A673 (cell line): ENCODE measurements around the gene DHDDS. TPM values are rescaled to one million over a fixed set of nuclear protein-coding genes. Genes with fewer than 3 reads are reported as not detected.

Source experiments
- BruUV-seq: library from RNA; stranded (reverse); fragments of 400-500 nt; replicated peaks from 2 replicates; lab custom pipeline; 2021; lab: Mats Ljungman, UMichigan
- CTCF ChIA-PET: fragments of 300-600 bp; sonication (Branson Sonifier 250); formaldehyde crosslinking; loops from one replicate; lab custom pipeline; 2022; ENCODE audit warnings: antibody characterized with exemption; lab: Charles Lee
- POLR2A ChIA-PET: fragments of 300-600 bp; sonication (Branson Sonifier 250); formaldehyde crosslinking; loops from one replicate; lab custom pipeline; 2022; ENCODE audit warnings: antibody characterized with exemption; ENCODE audit not compliant: low non-redundant PET; lab: Charles Lee
- DNase-seq: peaks from one replicate; pipeline ENCODE4 v3.0.0-alpha.2; 2015; ENCODE audit warnings: low spot score
- H3K27ac ChIP-seq: fragments of 200-600 bp; sonication (generic); 2 replicates; pipeline ENCODE4 v1.5.1; 2016; ENCODE audit warnings: mixed run types, low read depth, mild to moderate bottlenecking, mixed read lengths, antibody characterized with exemption, low read length; ENCODE audit not compliant: poor library complexity, severe bottlenecking
- H3K27me3 ChIP-seq: fragments of 200-600 bp; sonication (generic); replicated peaks from 2 replicates; pipeline ENCODE4 v1.6.1; 2017; ENCODE audit warnings: mixed run types, low read depth, mild to moderate bottlenecking, mixed read lengths, antibody characterized with exemption, low read length; ENCODE audit not compliant: insufficient read depth, poor library complexity
- H3K36me3 ChIP-seq: fragments of 200-600 bp; sonication (generic); 2 replicates; pipeline ENCODE4 v1.6.1; 2016; ENCODE audit warnings: mixed run types, mild to moderate bottlenecking, mixed read lengths, antibody characterized with exemption, low read length; ENCODE audit not compliant: insufficient read depth, poor library complexity, severe bottlenecking
- H3K4me1 ChIP-seq: fragments of 200-600 bp; sonication (generic); 2 replicates; pipeline ENCODE4 v1.6.1; 2017; ENCODE audit warnings: mixed run types, mild to moderate bottlenecking, mixed read lengths, antibody characterized with exemption, low read length; ENCODE audit not compliant: insufficient read depth, poor library complexity, severe bottlenecking
- H3K4me3 ChIP-seq: fragments of 200-600 bp; sonication (generic); 2 replicates; pipeline ENCODE4 v1.5.1; 2016; ENCODE audit warnings: low read depth, mixed run types, mild to moderate bottlenecking, mixed read lengths, low read length; ENCODE audit not compliant: poor library complexity, severe bottlenecking
- H3K9me3 ChIP-seq: fragments of 200-600 bp; sonication (generic); 2 replicates; pipeline ENCODE4 v1.6.1; 2016; ENCODE audit warnings: mixed run types, low read depth, mild to moderate bottlenecking, mixed read lengths, antibody characterized with exemption, low read length; ENCODE audit not compliant: poor library complexity, severe bottlenecking
- EZH2 ChIP-seq: fragments of 200-600 bp; sonication (generic); IDR thresholded peaks from 2 replicates; pipeline ENCODE4 v1.6.1; 2017; ENCODE audit warnings: borderline replicate concordance, low read depth, mild to moderate bottlenecking, mixed read lengths, antibody characterized with exemption, low read length; ENCODE audit not compliant: poor library complexity, severe bottlenecking
- intact Hi-C: fragments of 100-400 bp; cut with micrococcal nuclease; formaldehyde crosslinking; loops from one replicate; pipeline ENCODE4 v1.10.0; 2022; ENCODE audit not compliant: unreplicated experiment
- total RNA-seq: library from RNA; stranded (reverse); gene quantifications from 2 replicates; pipeline ENCODE4 v1.2.3, GENCODE V29; 2021
- TF ChIP-seq, protein P1 (sequence below): fragments of 300-800, 200-600 bp; sonication (generic); conservative IDR thresholded peaks from 2 replicates; pipeline ENCODE4 v1.5.1; 2017; ENCODE audit warnings: low read depth, mild to moderate bottlenecking, antibody characterized with exemption, low read length, moderate library complexity, mixed read lengths

DHDDS gene
- total RNA-seq, 1 experiment from 2014 or later: 50.7 TPM

DNA sequence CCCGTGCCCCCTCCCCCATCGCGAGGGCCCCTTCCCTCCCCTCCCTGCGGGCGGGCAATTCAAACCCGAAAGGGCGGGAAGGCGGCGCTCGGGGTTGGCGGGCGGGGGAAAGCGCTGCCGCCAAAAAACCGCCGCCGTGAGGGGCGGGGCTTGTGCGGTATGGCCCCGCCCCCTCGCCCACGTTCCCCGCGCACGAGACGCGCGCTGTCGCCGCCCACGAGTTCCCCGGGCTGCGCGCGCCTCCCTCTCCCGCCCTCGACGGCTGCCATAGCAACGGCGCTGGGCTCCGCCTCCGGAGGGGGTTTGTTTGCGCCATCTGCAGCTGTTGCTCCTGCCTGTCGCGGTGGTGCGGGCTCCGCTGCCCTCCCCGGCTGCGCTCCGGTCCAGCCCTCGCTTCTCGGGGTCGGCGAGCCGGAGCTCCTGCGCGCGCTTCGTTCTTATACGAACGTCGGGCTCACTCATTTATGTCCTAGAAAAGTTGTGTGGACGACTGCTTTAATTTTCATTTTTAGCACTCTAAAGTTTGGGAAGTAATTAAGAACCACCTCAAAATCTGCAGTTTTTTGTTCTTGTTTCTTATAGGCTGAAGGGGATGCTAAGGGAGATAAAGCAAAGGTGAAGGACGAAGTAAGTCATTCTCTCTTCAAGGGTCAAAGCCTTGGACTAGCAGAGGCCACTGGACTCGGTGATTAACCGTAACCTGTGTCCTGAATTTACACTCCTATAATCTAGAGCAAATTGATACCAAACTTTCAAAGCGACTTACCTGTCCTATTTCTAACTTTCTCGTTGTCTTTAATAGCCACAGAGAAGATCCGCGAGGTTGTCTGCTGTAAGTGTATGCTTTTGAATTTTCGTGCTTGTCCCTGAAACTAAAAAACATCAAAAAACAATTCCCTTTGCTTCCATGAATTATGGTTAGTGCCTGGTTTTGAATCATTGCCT, 41.1 kb downstream of the DHDDS start:
- BruUV-seq: TSS peak; percentile 47
- Histone ChIP-seq H3K27me3 (no peaks in the 10 kb centered on the region), H3K9me3 (no peaks in the 10 kb centered on the region), H3K27ac (peak overlapping the region; percentile 100), H3K4me1 (peaks cover 45% of the 10 kb centered on the region), H3K36me3 (peaks cover 45% of the 10 kb centered on the region), H3K4me3 (peak overlapping the region; percentile 74)
- POLR2A ChIA-PET: no interaction called here
- TF ChIP-seq, protein P1, sequence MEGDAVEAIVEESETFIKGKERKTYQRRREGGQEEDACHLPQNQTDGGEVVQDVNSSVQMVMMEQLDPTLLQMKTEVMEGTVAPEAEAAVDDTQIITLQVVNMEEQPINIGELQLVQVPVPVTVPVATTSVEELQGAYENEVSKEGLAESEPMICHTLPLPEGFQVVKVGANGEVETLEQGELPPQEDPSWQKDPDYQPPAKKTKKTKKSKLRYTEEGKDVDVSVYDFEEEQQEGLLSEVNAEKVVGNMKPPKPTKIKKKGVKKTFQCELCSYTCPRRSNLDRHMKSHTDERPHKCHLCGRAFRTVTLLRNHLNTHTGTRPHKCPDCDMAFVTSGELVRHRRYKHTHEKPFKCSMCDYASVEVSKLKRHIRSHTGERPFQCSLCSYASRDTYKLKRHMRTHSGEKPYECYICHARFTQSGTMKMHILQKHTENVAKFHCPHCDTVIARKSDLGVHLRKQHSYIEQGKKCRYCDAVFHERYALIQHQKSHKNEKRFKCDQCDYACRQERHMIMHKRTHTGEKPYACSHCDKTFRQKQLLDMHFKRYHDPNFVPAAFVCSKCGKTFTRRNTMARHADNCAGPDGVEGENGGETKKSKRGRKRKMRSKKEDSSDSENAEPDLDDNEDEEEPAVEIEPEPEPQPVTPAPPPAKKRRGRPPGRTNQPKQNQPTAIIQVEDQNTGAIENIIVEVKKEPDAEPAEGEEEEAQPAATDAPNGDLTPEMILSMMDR: no peak
- no peak for TF ChIP-seq EZH2
- intact Hi-C loops: no loop called here
- peak; percentile 93 for DNase-seq
- CTCF ChIA-PET: no interaction called here

DNA sequence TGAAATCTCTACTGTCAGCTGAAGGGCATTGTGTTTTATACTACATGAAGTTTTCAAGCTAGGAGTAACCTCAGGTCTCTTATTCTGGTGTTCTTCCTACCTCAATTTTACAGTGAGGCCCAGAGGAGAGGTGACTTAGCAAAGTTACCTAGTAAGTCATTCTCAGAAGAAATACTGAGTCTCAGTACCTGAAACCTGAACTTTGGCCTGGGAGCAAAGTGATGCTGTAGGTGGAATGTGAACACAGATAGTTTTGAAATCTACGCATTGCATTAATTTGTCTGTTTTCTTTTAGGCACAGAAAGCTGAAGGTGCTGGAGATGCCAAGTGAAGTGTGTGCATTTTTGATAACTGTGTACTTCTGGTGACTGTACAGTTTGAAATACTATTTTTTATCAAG, 42.7 kb downstream of the DHDDS start:
- H3K27ac ChIP-seq: no peak overlapping the region
- intact Hi-C loops: no loop called here
- CTCF ChIA-PET: no interaction called here
- H3K4me3 ChIP-seq: peak overlapping the region; percentile 74
- no peak for DNase-seq
- peaks cover 52% of the 10 kb centered on the region for H3K36me3 ChIP-seq
- H3K4me1 ChIP-seq: peaks cover 30% of the 10 kb centered on the region
- BruUV-seq: no TSS peak
- TF ChIP-seq, protein P1: no peak
- no peak for TF ChIP-seq EZH2
- no peaks in the 10 kb centered on the region for H3K9me3 ChIP-seq
- POLR2A ChIA-PET: interaction anchor here (0.8 kb wide), 1 partner anchor 224 kb away, joined by 3 read pairs; no protein-coding TSS in a partner anchor
- H3K27me3 ChIP-seq: no peaks in the 10 kb centered on the region

DNA sequence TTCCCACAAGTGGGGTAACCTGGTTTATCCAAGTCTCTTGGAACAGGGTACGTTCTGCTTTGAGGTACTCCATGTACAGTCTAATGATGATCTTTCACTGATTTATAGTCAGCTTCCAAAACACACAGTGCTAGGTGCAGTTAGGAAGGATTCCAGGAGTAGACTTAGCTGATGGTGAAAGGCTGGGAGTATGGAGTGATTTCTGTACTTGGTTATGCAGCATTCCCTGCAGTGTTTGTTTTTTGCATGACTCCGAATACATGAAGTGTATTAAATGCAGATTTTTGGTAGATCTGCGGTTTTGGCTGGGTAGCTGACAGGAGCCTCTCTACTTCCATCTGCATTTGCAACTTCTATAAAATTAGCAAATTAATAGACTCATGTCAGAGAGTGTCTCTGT, 43.9 kb downstream of the DHDDS start:
- DNase-seq: no peak
- no peaks in the 10 kb centered on the region for H3K9me3 ChIP-seq
- ChIA-PET POLR2A (no interaction called here), CTCF (no interaction called here)
- H3K4me3 ChIP-seq: no peak overlapping the region
- H3K27me3 ChIP-seq: no peaks in the 10 kb centered on the region
- peaks cover 52% of the 10 kb centered on the region for H3K36me3 ChIP-seq
- no peak overlapping the region for H3K27ac ChIP-seq
- BruUV-seq: no TSS peak
- TF ChIP-seq, protein P1: no peak
- TF ChIP-seq EZH2: no peak
- intact Hi-C loops: no loop called here
- peaks cover 18% of the 10 kb centered on the region for H3K4me1 ChIP-seq
